HG03108 (cell line): ENCODE data around the gene RECK.

Experiments used
- ATAC-seq: cut with Tn5 transposase; IDR thresholded peaks from one replicate; pipeline ENCODE4 v1.9.1; 2021; ENCODE audit warnings: moderate library complexity; ENCODE audit not compliant: unreplicated experiment

Gene RECK

GRCh38 chr9:36023260-36024048 is 13.3 kb upstream of the RECK start:
- ATAC-seq, result no peak

GRCh38 chr9:36025746-36026145 is 11.0 kb upstream of the RECK start:
- ATAC-seq, result no peak

GRCh38 chr9:36029202-36029601 is 7.5 kb upstream of the RECK start:
- no peak for ATAC-seq

- no peak for ATAC-seq
Observed at GRCh38 chr9:36029765-36030528, 6.8 kb upstream of the RECK start.

- no peak for ATAC-seq
Observed at GRCh38 chr9:36030871-36031270, 5.8 kb upstream of the RECK start.

GRCh38 chr9:36031774-36032555 is 4.7 kb upstream of the RECK start:
- no peak for ATAC-seq

GRCh38 chr9:36033788-36034187 is 2.9 kb upstream of the RECK start:
- no peak for ATAC-seq

GRCh38 chr9:36034234-36034633 is 2.5 kb upstream of the RECK start:
- ATAC-seq, result no peak

GRCh38 chr9:36035006-36035405 is 1.7 kb upstream of the RECK start:
- no peak for ATAC-seq

GRCh38 chr9:36036253-36036779 is 397 bp upstream of the RECK start:
- ATAC-seq, result no peak

- ATAC-seq, result no peak
Observed at GRCh38 chr9:36037549-36038122, 923 bp downstream of the RECK start.

- no peak for ATAC-seq
Observed at GRCh38 chr9:36039121-36039520, 2.4 kb downstream of the RECK start.

GRCh38 chr9:36039696-36040095 is 3.0 kb downstream of the RECK start:
- ATAC-seq, result no peak

- no peak for ATAC-seq
Observed at GRCh38 chr9:36040271-36040925, 3.7 kb downstream of the RECK start.

- ATAC-seq, result no peak
Observed at GRCh38 chr9:36041506-36041905, 4.8 kb downstream of the RECK start.

- ATAC-seq, result no peak
Observed at GRCh38 chr9:36045610-36046009, 8.9 kb downstream of the RECK start.

- ATAC-seq, result no peak
Observed at GRCh38 chr9:36046923-36047322, 10.2 kb downstream of the RECK start.

- no peak for ATAC-seq
Observed at GRCh38 chr9:36049408-36049807, 12.7 kb downstream of the RECK start.

GRCh38 chr9:36050476-36050875 is 13.8 kb downstream of the RECK start:
- no peak for ATAC-seq

- ATAC-seq, result peak; percentile 86
Observed at GRCh38 chr9:36051317-36051716, 14.6 kb downstream of the RECK start.
